MM.1S (cell line): ENCODE measurements around the gene TXLNA.

Experiments
- EZH2 ChIP-seq: fragments of 300-600 bp; sonication (generic); optimal IDR thresholded peaks from 2 replicates; pipeline ENCODE3; 2017; ENCODE audit warnings: low read depth, mild to moderate bottlenecking, antibody characterized with exemption, low read length, mixed read lengths
- EZH2phosphoT487 ChIP-seq: fragments of 300-600 bp; sonication (generic); IDR thresholded peaks from 2 replicates; pipeline ENCODE4 v1.6.1; 2018; ENCODE audit warnings: antibody characterized with exemption, low read length
- TF ChIP-seq, protein P1 (sequence below): fragments of 300-600 bp; sonication (generic); IDR thresholded peaks from 2 replicates; pipeline ENCODE4 v1.5.1; 2016; ENCODE audit warnings: antibody characterized with exemption, low read length, mixed read lengths

DNA sequence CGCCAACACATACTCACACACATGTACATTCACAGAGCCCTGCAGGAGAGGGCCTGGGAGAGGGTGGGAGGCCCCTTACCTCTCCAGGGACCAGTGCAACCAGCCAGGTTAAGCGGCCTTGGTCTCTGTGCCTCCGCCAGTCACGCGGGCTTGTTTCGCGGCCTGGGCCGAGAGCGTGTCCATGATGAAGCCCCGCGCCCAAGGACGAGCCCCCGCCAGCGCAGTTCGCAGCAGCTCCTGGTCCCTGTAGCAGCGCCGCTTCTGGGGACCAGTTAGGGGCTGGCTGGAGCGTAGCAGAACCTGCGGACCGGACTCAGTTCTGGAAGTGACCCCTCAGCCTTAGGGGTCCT lies 60.3 kb downstream of the TXLNA start:
- TF ChIP-seq, protein P1, sequence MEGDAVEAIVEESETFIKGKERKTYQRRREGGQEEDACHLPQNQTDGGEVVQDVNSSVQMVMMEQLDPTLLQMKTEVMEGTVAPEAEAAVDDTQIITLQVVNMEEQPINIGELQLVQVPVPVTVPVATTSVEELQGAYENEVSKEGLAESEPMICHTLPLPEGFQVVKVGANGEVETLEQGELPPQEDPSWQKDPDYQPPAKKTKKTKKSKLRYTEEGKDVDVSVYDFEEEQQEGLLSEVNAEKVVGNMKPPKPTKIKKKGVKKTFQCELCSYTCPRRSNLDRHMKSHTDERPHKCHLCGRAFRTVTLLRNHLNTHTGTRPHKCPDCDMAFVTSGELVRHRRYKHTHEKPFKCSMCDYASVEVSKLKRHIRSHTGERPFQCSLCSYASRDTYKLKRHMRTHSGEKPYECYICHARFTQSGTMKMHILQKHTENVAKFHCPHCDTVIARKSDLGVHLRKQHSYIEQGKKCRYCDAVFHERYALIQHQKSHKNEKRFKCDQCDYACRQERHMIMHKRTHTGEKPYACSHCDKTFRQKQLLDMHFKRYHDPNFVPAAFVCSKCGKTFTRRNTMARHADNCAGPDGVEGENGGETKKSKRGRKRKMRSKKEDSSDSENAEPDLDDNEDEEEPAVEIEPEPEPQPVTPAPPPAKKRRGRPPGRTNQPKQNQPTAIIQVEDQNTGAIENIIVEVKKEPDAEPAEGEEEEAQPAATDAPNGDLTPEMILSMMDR = no peak
- no peak for TF ChIP-seq EZH2phosphoT487
- no peak for TF ChIP-seq EZH2
